Measurements from ENCODE around the gene FAHD2A.
"Not testable (repeated sequence)": the region's sequence is repeated elsewhere in the genome, so short reads cannot be mapped to it uniquely, and the experiment has no call there.

Gene FAHD2A, protein sequence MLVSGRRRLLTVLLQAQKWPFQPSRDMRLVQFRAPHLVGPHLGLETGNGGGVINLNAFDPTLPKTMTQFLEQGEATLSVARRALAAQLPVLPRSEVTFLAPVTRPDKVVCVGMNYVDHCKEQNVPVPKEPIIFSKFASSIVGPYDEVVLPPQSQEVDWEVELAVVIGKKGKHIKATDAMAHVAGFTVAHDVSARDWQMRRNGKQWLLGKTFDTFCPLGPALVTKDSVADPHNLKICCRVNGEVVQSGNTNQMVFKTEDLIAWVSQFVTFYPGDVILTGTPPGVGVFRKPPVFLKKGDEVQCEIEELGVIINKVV

GRCh38 chr2:95402370-95403203 is at the start of gene FAHD2A:
Gene FAHD2A (plus strand): TSS chr2:95402708. CDS start chr2:95405559, 2,851 bp downstream.
- peak; percentile 94 for DNase-seq (ENCODE audit: low read depth)

DNA sequence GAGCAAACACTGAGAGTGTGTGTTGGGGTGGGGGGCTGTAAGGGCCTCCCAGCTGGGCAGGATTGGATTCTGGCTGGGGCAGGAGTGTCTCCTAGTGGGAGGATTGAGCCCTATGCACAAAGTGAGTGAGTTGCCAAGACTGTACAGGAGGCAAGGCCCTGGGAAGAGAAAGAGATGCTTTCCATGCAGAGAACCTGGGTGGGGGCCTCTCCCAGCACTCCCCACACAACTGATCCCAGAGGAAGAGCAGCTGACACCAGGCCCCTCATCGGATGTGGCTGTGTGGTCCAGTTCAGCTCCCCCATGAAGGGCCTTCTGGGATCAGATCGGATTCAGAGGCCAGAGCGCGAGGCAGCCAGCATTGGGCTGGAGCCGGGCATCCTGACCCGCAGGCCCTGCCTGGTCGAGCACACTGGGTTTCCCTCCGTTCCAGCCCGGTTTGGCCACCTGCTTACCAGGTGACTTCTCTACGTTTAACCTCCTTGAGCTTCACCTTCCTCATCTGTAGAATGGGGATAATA is 49.4 kb upstream of the FAHD2A start:
- DNase-seq (ENCODE audit: low read depth), result no peak

DNA sequence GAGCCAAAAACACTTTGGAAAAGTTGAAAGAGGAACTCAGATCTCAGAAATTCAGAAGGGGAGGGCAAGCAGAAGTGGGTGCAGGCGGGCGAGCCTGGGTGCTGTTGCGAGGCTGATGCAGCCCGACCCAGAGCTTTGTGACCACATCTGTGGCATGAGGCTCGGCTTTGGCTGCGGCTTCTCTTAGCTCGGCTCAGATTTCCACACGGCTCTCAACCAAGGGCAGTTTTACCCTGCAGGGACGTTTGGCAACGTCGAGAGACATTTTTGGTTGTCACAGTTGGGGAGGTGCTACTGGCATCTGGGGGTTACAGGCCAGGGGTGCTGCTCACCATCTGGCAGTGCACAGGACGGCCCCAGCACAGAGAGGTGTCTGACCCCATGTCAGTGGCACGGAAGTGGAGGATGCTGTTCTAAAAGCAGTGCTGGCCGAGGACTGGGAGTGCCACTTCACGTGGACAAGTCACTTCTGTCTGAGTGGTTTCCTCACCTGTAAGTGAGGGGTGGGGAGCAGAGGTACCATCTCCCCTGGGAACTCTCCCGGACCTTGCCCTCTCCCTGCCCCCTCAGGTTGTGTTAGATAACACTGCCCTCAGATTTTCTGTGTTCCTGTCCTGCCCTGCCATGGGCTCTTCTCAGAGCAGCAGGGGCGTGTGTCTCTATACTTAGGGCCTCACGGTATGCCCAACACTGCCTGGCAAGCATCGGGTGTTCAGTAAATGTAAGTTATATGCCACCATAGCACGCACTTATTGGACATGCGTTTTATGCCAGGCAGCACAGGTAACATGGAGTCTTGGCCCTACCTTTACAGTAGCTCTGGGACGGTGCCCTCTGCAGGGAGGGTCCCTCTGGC is 48.7 kb upstream of the FAHD2A start:
- no peak for DNase-seq (ENCODE audit: low read depth)

DNA sequence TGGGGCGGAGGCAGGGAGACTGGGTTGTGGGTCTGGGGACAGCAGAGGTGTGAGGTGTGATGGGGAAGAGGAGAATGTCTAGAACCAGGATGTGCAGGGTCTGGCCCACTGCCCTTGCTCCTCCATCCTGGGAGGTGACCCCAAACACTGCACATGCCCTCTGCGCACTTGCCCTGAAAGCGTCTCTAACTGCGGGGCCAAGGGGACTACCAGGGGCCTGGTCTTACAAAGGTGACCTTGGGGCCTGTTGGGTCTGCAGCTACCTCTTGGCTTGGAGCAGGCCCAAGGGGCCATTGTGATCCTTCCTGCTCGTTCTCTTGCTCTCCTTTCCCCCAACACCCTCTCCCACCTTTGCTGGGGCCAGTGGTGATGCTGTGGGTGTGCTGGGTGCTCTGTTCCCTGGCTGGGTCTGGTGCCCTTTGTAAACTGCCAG is 48.0 kb upstream of the FAHD2A start:
- DNase-seq (ENCODE audit: low read depth), result no peak

GRCh38 chr2:95354925-95355324 is 47.6 kb upstream of the FAHD2A start:
- DNase-seq (ENCODE audit: low read depth), result no peak

GRCh38 chr2:95355486-95355885 is 47.0 kb upstream of the FAHD2A start:
- DNase-seq (ENCODE audit: low read depth), result not testable (repeated sequence)

GRCh38 chr2:95356821-95357700 is 45.4 kb upstream of the FAHD2A start:
- no peak for DNase-seq (ENCODE audit: low read depth)

DNA sequence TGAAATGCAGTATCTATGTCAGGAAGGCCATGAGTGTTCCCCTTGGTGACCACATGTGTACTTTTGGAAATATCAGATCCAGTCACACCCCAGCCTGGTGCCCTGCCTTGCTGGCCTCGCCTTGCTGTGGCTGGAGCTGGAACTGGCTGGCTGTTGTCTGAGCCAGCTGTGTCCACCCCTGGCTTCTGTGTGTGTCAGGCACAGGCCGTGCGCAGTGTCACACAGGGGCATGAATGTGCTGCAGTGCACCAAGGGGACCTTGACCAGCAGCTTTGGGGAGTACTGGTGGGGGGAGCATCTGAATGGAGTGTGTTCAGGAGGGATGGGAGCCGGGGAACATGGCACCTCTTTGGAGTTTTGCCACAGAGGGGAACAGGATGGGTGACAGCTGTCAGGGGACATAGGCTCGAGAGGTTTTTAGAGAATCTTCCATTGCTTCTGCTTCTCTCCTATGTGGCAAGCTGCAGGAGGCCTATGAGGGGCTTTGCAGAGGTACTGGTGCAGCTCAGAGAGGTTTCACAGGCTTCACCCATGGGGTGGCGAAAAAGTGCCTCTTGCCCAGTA is 44.7 kb upstream of the FAHD2A start:
- DNase-seq (ENCODE audit: low read depth), result no peak

DNA sequence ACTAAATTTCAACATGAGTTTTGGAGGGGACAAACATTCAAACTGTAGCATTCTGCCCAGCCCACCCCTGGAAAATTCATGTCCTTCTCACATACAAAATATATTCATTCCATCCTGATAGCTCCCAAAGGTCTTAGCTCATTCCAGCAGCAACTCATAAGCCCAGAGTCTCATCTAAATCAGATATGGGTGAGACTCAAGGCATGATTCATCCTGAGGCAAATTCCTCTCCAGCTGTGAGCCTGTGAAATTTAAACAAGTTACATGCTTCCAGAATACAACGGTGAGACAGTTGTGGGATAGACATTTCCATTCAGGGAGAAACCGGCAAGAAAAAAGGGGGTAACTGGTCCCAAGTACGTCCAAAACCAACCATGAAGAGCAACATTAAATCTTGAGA is 43.5 kb upstream of the FAHD2A start:
- no peak for DNase-seq (ENCODE audit: low read depth)

DNA sequence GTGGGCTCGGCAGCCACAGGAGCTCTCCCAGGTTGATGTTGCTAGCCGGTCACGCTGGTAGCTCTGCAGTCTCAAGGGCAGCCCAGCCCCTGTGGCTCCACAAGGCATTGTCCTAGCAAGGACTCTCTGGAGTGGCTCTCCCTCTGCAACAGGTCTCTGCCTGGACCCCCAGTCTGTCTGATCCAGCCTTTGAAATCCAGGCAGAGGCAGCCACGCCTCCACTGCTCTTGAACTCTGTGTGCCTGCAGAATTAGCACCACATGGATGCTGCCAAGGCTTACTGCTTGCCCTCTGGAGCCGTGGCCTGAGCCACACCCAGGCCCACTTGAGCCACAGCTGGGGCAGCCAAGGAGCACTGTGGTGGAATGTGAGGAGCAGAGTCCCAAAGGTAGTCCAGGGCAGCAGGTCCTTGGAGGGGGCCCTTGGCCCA is 43.0 kb upstream of the FAHD2A start:
- no peak for DNase-seq (ENCODE audit: low read depth)

DNA sequence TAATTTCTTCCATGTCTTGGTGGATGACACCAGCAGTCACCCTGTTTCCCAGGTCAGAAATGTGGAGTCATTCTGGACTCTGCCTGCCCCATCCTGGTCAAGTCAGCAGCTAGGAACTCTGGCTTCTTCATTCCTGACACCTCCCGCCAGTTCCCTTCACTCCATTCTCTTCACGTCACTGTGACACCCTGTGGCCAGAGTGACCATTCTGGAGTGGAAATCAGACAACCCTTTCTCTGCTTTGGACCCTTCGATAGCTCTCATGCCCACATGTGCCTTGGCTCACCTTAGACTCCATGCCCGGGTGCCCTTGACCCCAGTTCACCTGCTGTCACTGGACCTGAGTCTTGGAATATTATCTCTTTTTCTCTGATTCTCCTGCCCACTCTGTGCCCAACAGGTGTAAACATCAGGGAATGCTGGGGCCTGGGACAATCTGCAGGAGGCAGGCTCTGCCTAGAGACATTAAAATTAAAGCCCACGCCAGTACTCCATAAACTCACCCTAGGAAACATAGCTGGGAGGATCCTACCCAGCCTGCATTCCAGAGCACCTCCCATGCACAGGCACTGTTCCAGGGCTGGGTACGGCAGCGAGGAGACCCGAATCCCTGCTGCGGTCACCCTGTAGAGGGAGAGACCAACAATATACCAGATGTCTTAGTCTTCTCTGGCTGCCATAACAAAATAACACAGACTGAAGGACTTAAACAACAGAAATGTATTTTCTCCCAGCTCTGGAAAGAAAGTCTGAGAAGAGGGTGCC is 41.1 kb upstream of the FAHD2A start:
- no peak for DNase-seq (ENCODE audit: low read depth)

DNA sequence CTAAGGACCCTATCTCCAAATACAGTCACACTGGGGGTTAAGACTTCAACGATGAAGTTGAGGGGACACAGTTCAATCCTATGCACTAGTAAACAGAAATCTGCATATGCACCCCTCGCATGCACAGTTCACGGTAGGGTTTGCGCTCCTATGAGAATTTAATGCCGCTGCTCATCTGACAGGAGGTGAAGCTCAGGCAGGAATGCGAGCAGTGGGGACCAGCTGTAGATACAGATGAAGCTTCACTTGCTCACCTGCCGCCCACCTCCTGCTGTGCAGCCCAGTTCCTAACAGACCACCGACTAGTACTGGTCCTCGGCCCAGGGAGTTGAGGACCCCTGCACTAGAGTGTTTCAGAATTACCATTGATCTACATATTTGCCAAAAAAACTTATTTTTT is 40.0 kb upstream of the FAHD2A start:
- DNase-seq (ENCODE audit: low read depth), result no peak

- DNase-seq (ENCODE audit: low read depth), result no peak
These were observed 36.0 kb upstream of the FAHD2A start for GRCh38 chr2:95366514-95366913.

GRCh38 chr2:95372216-95372829 is 30.2 kb upstream of the FAHD2A start:
- no peak for DNase-seq (ENCODE audit: low read depth)

DNA sequence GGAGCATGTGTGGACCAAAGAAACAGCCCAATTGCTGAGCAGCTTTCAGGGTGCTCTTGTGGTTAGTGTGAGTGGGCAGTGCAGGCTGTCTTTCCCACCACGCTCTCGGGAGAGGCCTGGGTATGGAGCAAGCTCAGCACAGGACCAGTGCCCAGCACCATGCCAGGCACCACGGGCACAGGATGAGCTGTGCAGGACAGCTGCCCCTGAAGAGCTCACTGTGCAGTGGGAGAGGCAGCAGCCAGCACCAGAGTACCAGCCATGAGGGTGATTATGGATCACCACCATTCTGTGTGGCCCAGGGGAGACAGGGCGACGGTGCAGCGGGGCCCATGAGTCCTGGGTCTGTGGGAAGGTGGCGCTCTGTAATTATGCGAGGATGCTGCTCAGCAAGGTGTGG is 29.7 kb upstream of the FAHD2A start:
- DNase-seq (ENCODE audit: low read depth), result no peak

DNA sequence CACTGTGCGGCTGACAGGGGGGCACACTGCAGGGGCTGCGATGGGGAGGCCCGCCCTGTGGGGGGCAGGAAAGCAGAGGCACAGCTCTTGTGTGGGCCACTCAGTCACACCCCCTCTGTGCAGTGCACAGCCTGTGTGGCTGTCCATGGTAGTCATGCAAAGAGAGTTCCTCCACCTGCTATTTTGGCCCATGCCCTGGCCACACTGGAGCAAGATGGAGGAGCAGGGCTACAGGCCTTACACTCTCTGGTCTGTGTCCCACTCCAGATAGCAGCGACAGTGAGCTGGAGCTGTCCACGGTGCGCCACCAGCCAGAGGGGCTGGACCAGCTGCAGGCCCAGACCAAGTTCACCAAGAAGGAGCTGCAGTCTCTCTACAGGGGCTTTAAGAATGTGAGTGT is 28.5 kb upstream of the FAHD2A start:
- no peak for DNase-seq (ENCODE audit: low read depth)

GRCh38 chr2:95374451-95374920 is 28.0 kb upstream of the FAHD2A start:
- DNase-seq (ENCODE audit: low read depth), result no peak

DNA sequence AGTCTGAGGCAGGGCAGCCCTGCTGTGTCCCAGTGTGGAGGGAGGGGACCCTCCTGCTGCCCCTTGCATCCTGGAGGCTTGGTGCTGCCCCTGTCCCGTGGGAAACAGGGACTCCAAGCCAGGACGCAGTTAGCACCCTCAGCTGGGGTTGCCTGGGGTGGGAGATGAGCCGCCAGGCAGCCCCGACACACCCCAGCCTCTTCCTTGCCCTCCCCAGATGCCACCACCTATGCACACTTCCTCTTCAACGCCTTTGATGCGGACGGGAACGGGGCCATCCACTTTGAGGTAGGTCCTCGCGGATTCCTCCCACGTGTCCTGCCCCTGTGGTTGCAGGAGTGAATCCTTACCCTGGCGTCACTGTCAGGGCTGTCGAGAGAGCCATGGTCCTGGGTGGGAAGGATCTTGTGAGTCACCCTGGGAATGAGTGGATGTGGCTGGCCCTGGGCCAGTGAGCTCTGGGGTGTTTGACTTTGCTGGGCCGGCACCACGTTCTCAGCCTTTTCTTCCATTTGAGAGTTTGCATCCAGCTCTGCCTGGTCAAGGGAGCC is 27.5 kb upstream of the FAHD2A start:
- no peak for DNase-seq (ENCODE audit: low read depth)

DNA sequence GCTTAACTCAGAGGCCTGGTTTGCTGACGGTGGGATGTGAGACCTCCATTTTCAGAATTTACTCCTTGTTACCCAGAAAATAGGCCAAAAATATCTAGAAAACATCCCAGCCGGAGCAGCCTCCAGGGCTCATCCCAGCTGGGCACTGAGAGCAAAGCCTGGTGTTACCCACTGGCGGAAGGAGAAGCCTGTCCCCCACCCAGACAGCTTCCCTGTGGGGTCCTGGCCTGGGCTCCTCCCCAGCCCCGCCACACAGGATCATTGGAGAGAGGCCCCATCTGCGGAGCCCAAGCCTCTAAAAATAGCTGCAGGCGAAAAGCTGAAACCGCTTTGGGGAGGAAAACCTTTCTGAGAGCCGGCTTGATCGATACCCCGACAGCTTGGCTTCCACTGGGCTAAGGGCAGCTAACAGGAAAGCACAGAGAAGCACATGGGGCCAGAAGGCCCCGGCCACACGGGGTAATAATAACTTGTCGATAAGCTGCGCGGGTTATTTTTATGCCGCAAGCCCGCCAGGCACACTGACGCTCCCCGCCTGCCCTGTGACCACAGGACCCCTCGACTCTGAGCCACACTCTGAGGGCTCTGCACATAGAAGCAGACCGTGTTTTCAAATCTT is 26.9 kb upstream of the FAHD2A start:
- DNase-seq (ENCODE audit: low read depth), result no peak

All from stimulated activated CD8-positive, alpha-beta memory T cell treated with anti-CD3 and anti-CD28 coated beads, Interleukin-15, amount 100 ng/mL, for 1 hour (primary cell).